Glutamatergic neuron (in vitro differentiated cells): ENCODE measurements around the gene SUPT6H. TPM values are rescaled to one million over a fixed set of nuclear protein-coding genes. Genes with fewer than 3 reads are reported as not detected.

Experiments used
- DNase-seq: peaks from one replicate; pipeline ENCODE4 v3.0.0; 2022
- H3K27ac Mint-ChIP-seq: one replicate; pipeline ENCODE4 v1.8.0; 2020; ENCODE audit warnings: mild to moderate bottlenecking, mixed read lengths, inconsistent platforms; ENCODE audit not compliant: unreplicated experiment
- H3K27me3 Mint-ChIP-seq: one replicate; pipeline ENCODE4 v1.8.0; 2020; ENCODE audit warnings: mild to moderate bottlenecking, moderate library complexity, mixed read lengths, inconsistent platforms; ENCODE audit not compliant: unreplicated experiment
- H3K36me3 Mint-ChIP-seq: one replicate; pipeline ENCODE4 v1.8.0; 2020; ENCODE audit warnings: mild to moderate bottlenecking, mixed read lengths, inconsistent platforms; ENCODE audit not compliant: unreplicated experiment
- H3K4me1 Mint-ChIP-seq: one replicate; pipeline ENCODE4 v1.8.0; 2020; ENCODE audit warnings: mild to moderate bottlenecking, low read depth, mixed read lengths, inconsistent platforms; ENCODE audit not compliant: unreplicated experiment
- H3K4me3 Mint-ChIP-seq: one replicate; pipeline ENCODE4 v1.8.0; 2020; ENCODE audit warnings: mild to moderate bottlenecking, mixed read lengths, inconsistent platforms; ENCODE audit not compliant: unreplicated experiment
- H3K9me3 Mint-ChIP-seq: one replicate; pipeline ENCODE4 v1.8.0; 2020; ENCODE audit warnings: mild to moderate bottlenecking, moderate library complexity, mixed read lengths, inconsistent platforms; ENCODE audit not compliant: unreplicated experiment
- CTCF ChIP-seq: fragments of 200-600 bp; sonication (generic); IDR thresholded peaks from one replicate; pipeline ENCODE4 v1.5.0; 2021; ENCODE audit not compliant: partially characterized antibody, unreplicated experiment
- total RNA-seq: library from RNA; stranded (reverse); fragmentation: NEBNext Ultra II Directional; extraction: Animal tissue kit (Norgen Biotek cat#: 25700); gene quantifications from one replicate; pipeline ENCODE4 v1.2.1, GENCODE V29; 2021; ENCODE audit not compliant: unreplicated experiment

The SUPT6H gene
- total RNA-seq, 1 donor from 2014 or later: 108 TPM

GRCh38 chr17:28703552-28704218 lies 41.7 kb downstream of the SUPT6H start:
- no peak overlapping the region for H3K4me3 Mint-ChIP-seq
- H3K36me3 Mint-ChIP-seq: peaks cover 10% of the 10 kb centered on the region
- H3K27me3 Mint-ChIP-seq: peaks cover 17% of the 10 kb centered on the region
- no peak for TF ChIP-seq CTCF
- H3K9me3 Mint-ChIP-seq: peaks cover 10% of the 10 kb centered on the region
- peak overlapping the region; percentile 72 for H3K27ac Mint-ChIP-seq
- DNase-seq: no peak
- H3K4me1 Mint-ChIP-seq: peaks cover 8% of the 10 kb centered on the region

- no peak for TF ChIP-seq CTCF
- peaks cover 8% of the 10 kb centered on the region for H3K4me1 Mint-ChIP-seq
- H3K27me3 Mint-ChIP-seq: peaks cover 17% of the 10 kb centered on the region
- peaks cover 10% of the 10 kb centered on the region for H3K9me3 Mint-ChIP-seq
- H3K36me3 Mint-ChIP-seq: peaks cover 10% of the 10 kb centered on the region
- DNase-seq: no peak
- H3K4me3 Mint-ChIP-seq: no peak overlapping the region
- peak overlapping the region; percentile 72 for H3K27ac Mint-ChIP-seq
Observed at GRCh38 chr17:28704219-28704858, 42.3 kb downstream of the SUPT6H start.

- Mint-ChIP-seq H3K27ac (no peak overlapping the region), H3K4me1 (peaks cover 8% of the 10 kb centered on the region), H3K27me3 (peaks cover 19% of the 10 kb centered on the region), H3K9me3 (peaks cover 10% of the 10 kb centered on the region), H3K36me3 (peaks cover 10% of the 10 kb centered on the region), H3K4me3 (no peak overlapping the region)
- DNase-seq: no peak
- no peak for TF ChIP-seq CTCF
Observed at GRCh38 chr17:28705074-28705659, 43.2 kb downstream of the SUPT6H start.

GRCh38 chr17:28705728-28706334 lies 43.8 kb downstream of the SUPT6H start:
- H3K36me3 Mint-ChIP-seq: peaks cover 10% of the 10 kb centered on the region
- H3K4me3 Mint-ChIP-seq: no peak overlapping the region
- H3K27ac Mint-ChIP-seq: peak overlapping the region; percentile 33
- no peak for DNase-seq
- H3K4me1 Mint-ChIP-seq: peaks cover 8% of the 10 kb centered on the region
- no peak for TF ChIP-seq CTCF
- peaks cover 12% of the 10 kb centered on the region for H3K9me3 Mint-ChIP-seq
- peaks cover 21% of the 10 kb centered on the region for H3K27me3 Mint-ChIP-seq
